ENCODE data around the gene SEC61A1.

- TF ChIP-seq CTCF (IDR thresholded peaks at IDR 0.05) (no peak), POLR2A (IDR thresholded peaks at IDR 0.05) (no peak)
These were observed 16.1 kb upstream of the SEC61A1 start for GRCh38 chr3:128036119-128036518.

Measured in vagina (tissue), 2 donors.